GM21526 (cell line): ENCODE measurements around the gene SLC38A3.

ENCODE experiments used
- ATAC-seq: cut with Tn5 transposase; IDR thresholded peaks from one replicate; pipeline ENCODE4 v1.9.1; 2021; ENCODE audit warnings: moderate library complexity; ENCODE audit not compliant: unreplicated experiment, low FRiP score

The SLC38A3 gene

GRCh38 chr3:50190936-50191660, 14.0 kb upstream of the SLC38A3 start, which contains the start of gene GNAT1:
Gene GNAT1 (plus strand): TSS chr3:50191610. CDS start chr3:50191726, 116 bp downstream.
- ATAC-seq, result no peak

- ATAC-seq, result no peak
These were observed 12.9 kb upstream of the SLC38A3 start for GRCh38 chr3:50192124-50192523.

- ATAC-seq, result no peak
These were observed 12.4 kb upstream of the SLC38A3 start for GRCh38 chr3:50192689-50193141.

- ATAC-seq, result no peak
These were observed 11.8 kb upstream of the SLC38A3 start for GRCh38 chr3:50193286-50193685.

GRCh38 chr3:50193746-50194127, 11.3 kb upstream of the SLC38A3 start:
- ATAC-seq, result no peak

GRCh38 chr3:50194128-50194902, 10.8 kb upstream of the SLC38A3 start:
- no peak for ATAC-seq

GRCh38 chr3:50194903-50195500, 10.1 kb upstream of the SLC38A3 start:
- no peak for ATAC-seq

- no peak for ATAC-seq
These were observed 9.4 kb upstream of the SLC38A3 start for GRCh38 chr3:50195501-50196252.

- ATAC-seq, result no peak
These were observed 8.7 kb upstream of the SLC38A3 start for GRCh38 chr3:50196253-50196801.

- ATAC-seq, result no peak
These were observed 3.3 kb upstream of the SLC38A3 start for GRCh38 chr3:50201573-50202315.

- ATAC-seq, result no peak
These were observed 2.5 kb upstream of the SLC38A3 start for GRCh38 chr3:50202353-50203112.

- no peak for ATAC-seq
These were observed 1.8 kb upstream of the SLC38A3 start for GRCh38 chr3:50203113-50203808.

- ATAC-seq, result no peak
These were observed 965 bp upstream of the SLC38A3 start for GRCh38 chr3:50203809-50204803.

GRCh38 chr3:50205413-50206276, 574 bp downstream of the SLC38A3 start:
- ATAC-seq, result no peak

- no peak for ATAC-seq
These were observed 2.4 kb downstream of the SLC38A3 start for GRCh38 chr3:50207359-50208042.
